C1 segment of cervical spinal cord (tissue), 14 donors: Measurements from ENCODE around the gene C1orf21.

Experiments
- DNase-seq, 14 donors: peaks; one replicate each; lab custom pipeline; 2025; lab: John Stamatoyannopoulos, UW

The C1orf21 gene

DNA sequence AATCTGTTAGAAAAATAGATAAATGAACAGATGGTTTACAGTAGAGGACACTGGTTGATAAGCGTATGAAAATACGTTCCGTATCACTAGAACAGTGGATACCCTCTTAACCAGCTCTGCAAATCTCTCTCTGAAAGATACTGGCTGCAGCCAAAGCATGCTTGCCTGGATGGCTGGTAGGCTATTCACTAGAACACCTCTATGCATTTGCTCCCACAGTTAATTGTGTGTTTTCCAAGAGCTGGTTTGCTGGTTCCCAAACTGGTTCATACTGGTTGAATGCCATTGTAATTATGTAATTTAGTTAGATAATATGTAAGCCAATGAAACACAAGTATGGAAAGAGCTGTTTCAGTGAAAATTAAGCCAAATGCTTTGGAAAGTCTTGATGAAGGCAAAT lies 126.6 kb downstream of the C1orf21 start:
- DNase-seq = no peak

DNA sequence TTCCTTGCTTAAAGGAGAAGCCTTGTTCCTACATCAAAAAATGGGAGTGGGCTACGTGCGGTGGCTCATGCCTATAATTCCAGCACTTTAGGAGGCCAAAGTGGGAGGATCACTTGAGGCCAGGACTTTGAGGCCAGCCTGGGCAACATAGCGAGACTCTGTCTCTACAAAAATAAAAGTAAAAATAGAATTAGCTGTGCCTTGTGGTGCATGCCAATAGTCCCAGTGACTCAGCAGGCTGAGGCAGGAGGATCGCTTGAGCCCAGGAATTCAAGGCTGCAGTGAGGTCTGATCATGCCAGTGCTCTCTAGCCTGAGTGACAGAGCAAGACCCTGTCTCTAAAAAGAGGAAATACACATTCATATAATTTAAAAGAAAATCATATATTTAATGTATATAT lies 127.1 kb downstream of the C1orf21 start:
- DNase-seq = peak in 1 of 14 donors; percentile 9

DNA sequence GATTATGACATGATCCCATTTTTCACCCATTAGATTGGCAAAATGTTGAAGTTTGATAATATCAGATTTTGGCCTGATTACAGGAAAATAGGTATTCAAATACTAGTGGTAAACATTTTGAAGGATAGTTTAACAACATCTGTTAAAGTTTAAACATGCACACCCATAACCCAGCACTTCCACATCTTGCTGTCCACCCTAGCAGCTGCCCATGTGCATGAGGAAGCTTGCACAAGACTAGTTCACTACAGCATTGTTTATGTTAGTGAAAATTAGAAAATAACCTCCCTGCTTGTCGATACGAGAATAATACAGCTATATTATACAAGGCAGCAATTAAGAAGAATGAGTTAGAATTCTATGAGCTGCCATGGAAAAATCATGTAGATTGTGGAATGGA lies 127.6 kb downstream of the C1orf21 start:
- DNase-seq = no peak

DNA sequence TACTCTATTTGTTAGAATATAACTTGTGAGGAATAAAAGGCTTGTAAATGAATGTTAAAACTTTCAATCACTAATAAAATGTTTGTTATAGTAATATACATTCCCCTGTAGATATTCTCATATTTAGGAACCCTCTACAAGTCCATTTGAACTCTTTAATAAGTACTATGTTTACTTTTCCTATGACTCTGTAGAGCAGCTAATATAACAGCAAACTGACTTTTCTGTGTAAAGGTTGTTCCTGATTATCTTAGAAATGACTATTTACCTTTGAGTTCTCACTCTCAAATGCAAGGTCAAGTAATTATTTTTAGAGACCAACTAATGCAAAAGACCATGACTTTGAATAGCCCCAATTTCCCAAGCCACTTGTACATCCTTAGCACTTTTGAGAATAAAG lies 130.3 kb downstream of the C1orf21 start:
- DNase-seq = no peak

DNA sequence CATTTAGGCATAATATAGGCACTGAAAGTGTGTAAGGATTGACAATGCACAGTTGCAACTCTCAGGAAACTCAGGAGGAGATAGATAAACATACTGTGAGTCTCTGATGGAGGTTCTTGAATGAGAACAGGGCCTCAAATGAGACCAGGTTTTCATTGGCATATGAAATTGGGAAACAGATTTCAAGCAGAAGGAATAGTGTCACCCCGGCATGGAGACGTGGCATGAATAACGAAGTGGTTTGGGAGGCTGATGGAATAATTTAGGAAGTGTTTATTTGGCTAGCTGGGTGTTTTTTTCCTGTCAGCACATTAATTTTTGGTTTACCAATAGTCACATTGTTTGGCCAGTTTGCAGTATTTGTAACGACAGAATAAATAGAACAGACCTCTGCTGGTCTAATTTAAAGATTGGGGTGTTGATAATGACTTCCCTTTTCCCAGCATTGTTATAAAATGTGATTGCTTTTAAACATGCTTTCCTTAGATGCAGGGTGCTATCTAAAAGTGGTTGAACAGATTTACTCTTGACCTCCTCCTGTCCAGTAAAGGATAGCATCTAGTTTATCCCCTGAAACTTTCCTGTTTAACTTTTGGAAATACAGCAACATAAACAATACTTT lies 132.0 kb downstream of the C1orf21 start:
- no peak for DNase-seq

DNA sequence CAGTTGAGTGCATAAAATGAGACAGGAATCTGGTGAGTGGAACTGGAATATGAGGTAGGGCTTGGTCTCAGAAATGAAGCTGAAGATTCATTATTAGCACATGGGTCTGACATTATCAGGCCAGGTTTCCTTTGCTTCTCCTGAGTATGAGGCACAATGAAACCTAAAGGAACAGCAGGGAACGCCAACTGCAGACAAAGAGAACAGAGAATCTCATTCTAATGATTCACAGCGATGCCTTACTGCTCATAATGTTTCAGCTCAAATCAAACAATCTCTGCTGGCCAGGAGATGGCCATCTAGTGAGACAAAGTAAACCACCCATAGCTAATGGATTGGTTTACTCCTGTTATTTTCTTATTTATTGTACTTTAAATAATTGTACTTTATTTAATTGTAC lies 133.5 kb downstream of the C1orf21 start:
- no peak for DNase-seq

DNA sequence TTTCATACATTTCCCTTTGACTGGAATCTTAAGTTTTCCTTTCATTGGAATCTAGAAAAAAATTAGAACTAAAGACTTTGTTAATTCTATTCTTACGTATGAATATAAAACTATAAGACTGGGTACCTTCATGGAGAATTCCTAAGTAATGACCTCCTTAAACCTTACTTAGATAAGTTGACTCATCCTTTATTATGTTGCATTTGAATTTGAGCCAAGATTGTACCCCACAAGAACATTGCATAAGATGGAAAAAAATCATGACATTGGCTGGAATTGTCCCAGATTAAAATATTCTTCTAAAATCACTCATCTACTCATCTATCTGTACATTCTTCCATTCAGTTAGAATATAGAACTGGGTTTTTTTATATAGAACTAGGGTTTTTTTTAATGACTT lies 137.4 kb downstream of the C1orf21 start:
- no peak for DNase-seq

DNA sequence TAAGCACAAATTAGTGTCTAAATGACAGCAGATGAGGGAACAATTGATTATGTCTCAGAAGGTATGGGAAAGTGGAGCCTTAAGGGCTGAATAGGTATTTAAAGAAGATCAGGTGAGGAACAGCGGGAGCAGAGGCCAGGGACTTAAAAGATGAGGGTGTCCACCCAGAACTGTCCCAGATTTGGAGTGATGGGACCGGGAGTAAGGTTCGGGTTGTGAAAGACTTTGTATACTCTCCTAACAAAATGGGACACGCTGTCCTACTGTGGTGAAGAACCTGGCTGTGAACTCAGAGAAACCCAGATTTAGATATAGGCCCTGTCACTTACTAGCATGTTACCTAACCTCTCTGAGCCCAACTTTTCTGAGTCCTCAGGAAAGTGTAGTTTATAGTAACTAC lies 140.6 kb downstream of the C1orf21 start:
- no peak for DNase-seq

DNA sequence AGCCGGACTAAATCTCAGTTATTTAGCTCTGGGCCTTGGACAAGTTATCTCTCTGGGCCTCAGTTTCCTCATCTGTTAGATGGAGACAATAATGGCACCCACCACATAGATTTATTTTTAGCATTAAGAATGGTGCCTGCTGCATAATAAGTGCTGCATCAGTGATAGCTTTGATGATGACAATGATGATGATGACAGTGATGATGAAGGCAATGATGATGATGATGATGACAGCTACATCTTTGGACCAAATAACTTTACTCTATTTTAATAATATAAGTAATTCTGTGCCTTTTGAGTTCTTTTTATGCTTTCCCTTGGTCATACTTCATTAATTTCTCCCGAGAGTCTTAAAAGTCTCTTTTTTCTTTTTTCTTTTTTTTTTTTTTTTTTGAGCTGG lies 143.4 kb downstream of the C1orf21 start:
- DNase-seq = no peak

DNA sequence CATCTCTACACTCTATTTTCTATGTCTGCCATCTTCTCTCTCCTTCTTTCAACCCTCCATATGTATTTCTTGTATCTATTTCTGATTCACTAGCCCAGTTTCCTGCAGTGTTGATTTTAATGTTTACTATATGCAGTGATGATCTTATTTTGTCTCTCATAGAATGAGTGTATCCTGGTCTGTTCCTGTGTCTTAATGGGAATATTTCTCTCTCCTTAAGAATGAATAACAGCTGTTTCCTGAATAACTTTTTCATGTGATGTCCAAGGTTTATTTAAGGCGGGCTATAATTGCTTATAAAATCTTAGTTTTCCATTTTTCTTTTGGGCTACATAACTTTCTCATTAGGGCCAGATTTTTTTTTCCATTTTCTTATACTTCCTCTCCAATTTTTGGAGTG lies 144.5 kb downstream of the C1orf21 start:
- DNase-seq = no peak

DNA sequence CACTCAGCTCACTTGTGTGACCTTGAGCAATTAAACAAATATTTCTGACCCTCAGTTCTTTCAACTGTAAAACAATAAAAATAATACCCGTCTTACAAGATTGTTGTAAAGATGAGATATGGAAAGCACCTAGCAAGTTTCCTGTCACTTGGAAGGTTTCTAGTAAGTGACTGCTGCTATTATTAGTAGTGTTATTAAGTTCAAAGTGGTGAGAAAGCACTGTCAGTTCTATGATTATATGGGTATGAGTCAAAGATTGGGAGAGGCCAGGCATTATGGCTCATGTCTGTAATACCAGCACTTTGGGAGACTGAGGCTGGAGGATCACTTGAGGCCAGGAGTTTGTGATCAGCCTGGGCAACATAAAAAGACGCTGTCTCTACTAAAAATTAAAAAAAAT lies 145.4 kb downstream of the C1orf21 start:
- no peak for DNase-seq

DNA sequence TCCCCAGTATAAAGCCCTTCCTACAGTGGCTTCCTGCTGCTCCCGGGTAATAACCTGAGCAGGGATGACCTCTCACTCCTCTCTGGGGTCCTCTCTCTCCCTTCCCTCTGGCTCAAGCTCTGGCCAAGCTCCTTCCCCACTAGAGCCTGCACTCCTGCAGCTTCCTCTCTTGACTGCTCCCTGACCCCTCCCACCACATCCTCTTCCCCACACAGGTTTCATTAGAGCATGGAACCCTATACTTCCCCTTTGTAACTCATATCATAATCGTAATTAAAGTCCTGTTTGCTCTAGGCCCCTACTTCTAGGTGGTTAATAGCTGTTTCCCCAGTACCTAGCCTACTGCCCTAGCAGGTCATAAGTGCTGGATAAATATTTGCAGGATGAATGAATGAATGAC lies 146.2 kb downstream of the C1orf21 start:
- DNase-seq = no peak

DNA sequence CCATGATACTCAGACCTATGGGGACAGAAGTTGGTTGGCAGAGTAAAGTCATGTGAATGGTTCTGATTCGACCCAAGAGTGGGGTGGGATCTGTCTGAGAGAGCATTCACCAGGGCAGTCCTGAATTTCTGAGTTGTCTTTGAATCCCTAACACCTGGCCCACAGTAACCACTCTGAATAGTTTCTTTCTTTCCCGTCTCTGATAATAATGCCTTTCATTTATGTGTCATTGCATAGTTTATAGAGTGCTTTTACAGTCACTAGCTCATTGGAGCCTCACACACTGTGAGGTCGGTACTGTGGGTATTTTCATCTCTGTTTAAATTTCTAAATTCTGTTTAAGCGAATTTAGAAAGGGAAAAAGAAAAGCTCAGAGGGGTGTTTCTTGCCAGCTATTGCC lies 147.1 kb downstream of the C1orf21 start:
- no peak for DNase-seq

DNA sequence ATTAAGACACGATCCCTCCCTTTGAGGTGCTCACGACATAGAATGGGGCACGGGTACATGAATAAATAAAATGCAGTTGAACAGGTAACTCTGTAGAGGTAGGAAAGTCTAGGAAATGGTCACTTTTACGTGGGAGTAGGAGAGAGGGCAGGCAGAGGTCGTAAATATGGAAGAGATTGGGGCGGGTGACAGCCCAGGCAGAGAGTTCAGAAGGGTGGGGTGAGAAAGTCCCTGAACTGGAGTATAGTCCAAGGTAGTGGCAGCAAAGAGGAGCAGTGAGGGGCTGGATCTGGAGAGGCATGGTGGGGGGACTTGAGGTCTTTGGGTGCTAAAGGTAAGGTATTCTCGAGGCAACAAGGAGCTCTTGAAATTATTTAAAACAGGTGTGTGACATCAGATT lies 147.9 kb downstream of the C1orf21 start:
- DNase-seq = peak in 1 of 14 donors; percentile 1

DNA sequence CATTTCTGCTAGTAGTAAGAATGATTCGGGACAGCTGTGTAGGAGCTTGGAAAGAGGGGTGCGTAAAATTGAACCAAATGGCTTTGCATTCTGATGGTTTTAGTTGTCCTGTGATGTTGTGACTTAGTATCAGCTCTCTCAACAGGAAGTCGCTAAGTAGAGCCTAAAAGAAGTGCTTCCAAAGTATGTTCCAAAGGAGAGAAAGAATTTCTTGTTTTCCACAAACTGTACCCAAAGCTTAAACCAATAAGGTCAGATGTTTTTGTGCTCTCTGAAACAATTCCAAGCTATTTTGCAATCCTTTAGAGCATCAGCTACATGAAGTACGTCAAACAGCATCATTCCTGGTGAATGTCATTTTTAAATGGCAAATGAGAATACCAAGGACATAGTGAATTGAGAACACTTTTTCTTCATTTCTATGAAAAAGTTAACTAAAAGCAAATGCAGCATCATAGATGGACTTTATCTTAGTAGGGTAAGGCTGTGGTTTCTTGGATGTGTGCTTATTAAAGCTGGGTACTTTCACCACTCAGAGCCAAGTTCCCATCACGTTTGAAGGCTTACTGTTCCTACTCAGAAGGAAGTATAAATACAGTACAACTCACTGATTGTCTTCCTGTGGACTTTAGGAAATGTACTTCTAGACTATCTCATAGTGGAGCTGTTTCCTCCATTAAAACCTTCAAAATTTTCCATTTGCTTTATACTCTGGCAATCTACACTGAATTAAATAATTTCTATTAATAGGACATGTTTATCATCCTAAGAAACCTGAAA lies 148.6 kb downstream of the C1orf21 start:
- DNase-seq = no peak

DNA sequence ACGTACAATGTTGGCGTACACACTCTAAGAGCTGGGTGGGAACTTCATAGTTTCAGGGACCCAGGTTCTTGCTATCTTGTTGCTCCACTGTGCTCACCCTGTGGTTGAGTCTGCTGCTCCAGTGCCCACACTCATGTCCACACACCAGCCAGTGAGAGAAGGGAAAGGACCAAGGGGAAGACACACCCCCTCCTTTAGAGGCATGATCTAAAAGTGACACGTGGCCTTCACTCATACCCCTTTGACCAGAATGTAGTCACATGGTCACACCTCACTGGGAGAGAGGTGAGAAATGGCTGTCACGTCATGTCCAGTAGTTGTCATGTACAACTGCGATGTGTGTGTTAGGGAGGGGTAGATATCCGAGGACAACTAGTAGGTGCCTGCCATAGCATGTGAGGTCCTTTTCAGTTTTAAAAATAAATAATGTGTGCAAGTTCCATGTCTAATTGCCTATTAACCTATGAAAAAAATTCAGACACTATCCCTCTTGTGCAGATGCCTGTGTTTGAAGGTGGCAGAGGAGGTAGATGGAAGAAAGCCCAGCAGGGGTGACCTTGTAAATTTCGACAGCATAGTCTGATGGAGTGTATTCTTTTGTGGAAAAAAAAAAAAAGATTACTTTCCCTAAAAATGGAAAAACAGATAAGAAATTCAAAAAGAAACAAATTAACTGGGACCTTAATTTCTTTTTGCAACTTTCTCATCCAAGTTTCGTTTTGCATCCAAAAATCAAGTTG lies 149.6 kb downstream of the C1orf21 start:
- DNase-seq = no peak

DNA sequence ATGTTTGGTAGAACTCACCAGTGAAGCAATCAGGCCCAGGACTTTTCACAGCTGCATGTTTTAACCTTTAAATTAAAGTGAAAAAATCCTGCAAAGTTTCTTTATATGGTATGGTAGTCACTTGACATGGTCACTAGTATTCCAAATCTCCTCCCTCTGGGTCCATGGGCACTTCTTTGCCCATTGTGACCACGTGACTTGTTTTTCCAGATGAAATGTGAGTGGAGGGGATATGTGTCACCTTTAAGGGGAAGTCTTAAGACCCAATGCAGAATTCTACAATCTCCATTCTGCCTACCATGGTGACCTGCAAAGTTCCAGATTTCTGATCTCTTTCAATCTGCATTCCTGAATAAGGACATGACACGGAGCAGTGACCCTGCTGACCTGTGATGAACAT lies 152.8 kb downstream of the C1orf21 start:
- no peak for DNase-seq

DNA sequence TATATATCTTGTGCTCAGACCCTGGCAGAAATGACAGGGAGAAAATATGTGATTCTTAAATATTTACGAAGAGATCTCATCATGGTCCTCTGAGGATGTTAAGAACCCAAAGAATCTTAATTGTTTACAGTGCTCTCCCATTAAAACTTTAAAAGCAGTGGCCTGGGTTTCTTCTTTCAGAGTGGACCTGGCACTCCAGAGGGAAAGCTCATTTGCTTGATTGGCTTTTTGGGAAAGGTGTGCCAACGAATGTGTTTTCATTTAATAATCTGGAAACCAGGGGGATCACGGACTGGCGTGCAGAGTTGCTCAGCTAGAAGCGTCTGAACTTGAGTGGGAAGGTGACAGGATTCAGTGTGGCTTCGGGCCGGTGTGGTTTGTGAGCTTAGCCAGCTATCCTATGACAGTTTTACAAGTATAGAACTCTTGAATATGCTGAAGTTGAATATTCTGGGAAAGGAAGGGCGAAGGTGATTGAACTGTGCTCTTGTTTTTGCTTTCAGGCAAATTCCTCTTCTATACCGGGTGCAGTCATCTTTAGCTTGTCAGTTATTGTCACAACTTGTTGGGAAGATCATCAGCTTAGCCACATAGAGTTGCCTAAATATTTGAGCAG lies 154.8 kb downstream of the C1orf21 start:
- DNase-seq = no peak

DNA sequence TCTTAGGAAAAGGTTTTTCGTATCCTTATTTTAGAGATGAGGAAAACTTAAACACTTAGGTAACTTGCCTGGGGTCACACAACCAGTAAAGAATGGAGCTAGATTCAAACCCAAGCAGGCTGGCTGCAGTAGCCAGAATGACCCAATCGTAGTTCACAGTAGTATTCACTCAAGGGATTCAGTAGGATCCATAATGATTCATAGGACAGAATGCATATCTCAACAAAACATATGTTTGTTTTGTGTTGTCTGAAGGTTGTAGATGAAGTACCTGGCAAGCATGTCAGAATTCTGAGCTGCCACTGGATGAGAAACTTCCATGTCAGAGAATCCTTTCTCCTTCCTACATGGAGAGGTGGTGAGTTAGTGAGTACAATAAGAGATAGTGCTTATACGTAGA lies 155.5 kb downstream of the C1orf21 start:
- no peak for DNase-seq

DNA sequence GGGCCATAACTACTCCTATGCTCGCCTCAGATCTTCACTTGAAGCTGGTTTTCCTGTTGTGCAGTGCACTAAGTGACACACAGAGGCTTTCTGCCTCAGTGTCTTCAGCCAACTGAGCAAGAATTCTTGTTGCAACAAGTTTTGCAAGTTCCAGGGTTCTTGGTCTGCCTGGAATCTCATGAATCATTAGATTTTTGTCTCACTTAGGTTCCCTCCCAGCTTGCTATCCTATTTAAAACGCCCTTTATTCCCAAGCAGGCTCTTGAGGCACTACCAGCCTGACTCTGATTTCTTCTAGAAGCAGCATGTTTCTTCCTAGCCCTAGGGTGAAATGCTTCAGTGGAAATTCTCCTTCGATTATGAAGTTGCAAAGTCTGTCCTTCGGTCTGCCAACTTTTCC lies 158.8 kb downstream of the C1orf21 start:
- peak in 1 of 14 donors; percentile 2 for DNase-seq

DNA sequence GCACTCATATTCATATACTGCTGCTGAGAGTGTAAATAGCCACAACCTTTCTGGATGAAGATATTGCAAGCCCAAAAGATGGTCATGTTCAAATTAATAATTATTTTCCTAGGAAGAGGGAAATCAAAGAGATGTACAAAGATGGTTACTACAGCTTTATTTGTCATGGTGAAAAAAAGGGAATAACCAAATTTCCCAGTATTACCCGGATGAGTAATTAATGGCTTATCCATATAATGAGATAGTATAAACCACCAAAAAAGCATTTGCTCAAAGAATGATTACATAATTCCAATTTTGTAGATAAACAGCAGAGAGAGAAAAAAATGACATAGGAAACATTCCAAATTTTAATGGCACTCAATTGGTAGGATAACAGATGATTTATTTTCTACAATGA lies 165.6 kb downstream of the C1orf21 start:
- no peak for DNase-seq

DNA sequence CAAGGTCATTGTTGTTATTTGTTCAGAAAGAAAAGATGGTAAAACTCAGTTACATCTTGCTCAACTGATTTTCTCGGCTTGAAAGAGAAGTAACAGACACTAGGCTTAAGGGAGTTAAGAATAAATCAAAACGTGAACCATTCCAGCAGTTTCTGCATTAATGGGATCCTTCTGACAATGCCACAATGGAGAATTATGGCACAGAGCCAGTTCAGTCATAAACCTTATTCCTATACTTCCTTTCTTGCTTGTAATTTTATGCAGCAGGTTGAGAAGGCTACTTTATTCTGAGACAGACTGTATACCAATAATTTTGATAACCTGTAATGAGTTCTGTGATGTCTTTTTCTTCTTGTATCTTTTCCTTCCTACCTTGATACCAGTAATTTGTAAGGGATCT lies 167.0 kb downstream of the C1orf21 start:
- DNase-seq = peak in 1 of 14 donors; percentile 3
